HEK293 (cell line): ENCODE data around the gene TNFRSF8.

Experiments
- CTCF ChIA-PET: fragments of 350-600 bp; formaldehyde crosslinking; extraction: SDS; loops from one replicate; lab custom pipeline; 2021; ENCODE audit warnings: antibody characterized with exemption; lab: Yijun Ruan, JAX
- POLR2A ChIA-PET: fragments of 300-600 bp; formaldehyde crosslinking; extraction: SDS; loops from one replicate; lab custom pipeline; 2020; ENCODE audit warnings: antibody characterized with exemption, inconsistent platforms; lab: Yijun Ruan, JAX
- H3K27ac ChIP-seq: fragments of 200-500 bp; sonication (Bioruptor generic); 2 replicates; pipeline ENCODE4 v1.5.1; 2014; ENCODE audit warnings: low read depth, low read length, control low read depth, inconsistent platforms; ENCODE audit errors: extremely low read depth
- H3K36me3 ChIP-seq, 2 experiments: fragments of 200-500 bp in 1 of 2; sonication (Bioruptor generic) in 1 of 2; 1 replicate in 1 of 2; 2 replicates in 1 of 2; pipeline ENCODE4 v1.5.1; 2014 to 2017; ENCODE audit warnings: inconsistent platforms in 2 of 2, low read length in 2 of 2; ENCODE audit not compliant: control insufficient read depth in 2 of 2, insufficient read depth in 1 of 2
- H3K4me1 ChIP-seq: fragments of 200-500 bp; sonication (Bioruptor generic); 2 replicates; pipeline ENCODE4 v1.5.1; 2014; ENCODE audit warnings: mild to moderate bottlenecking, low read length, inconsistent platforms; ENCODE audit not compliant: control insufficient read depth, insufficient read depth
- H3K4me3 ChIP-seq: 2 replicates; pipeline ENCODE4 v1.5.1; 2011; ENCODE audit warnings: low read depth, mild to moderate bottlenecking, control low read depth, low read length, moderate library complexity
- H3K9me3 ChIP-seq: fragments of 200-500 bp; sonication (Bioruptor generic); 2 replicates; pipeline ENCODE4 v1.5.1; 2014; ENCODE audit warnings: low read depth, low read length, inconsistent platforms; ENCODE audit not compliant: control insufficient read depth, insufficient read depth
- OSR2 ChIP-seq: fragments of 450-650 bp; formaldehyde crosslinking; IDR thresholded peaks from 2 replicates; pipeline ENCODE4 v1.5.1; 2016; ENCODE audit warnings: missing biosample characterization, missing genetic modification characterization
- ZBTB48 ChIP-seq: fragments of 450-650 bp; formaldehyde crosslinking; IDR thresholded peaks from 2 replicates; pipeline ENCODE4 v1.5.1; 2016; ENCODE audit warnings: missing biosample characterization, missing genetic modification characterization
- ZEB2 ChIP-seq: fragments of 450-650 bp; formaldehyde crosslinking; IDR thresholded peaks from 2 replicates; pipeline ENCODE4 v1.5.1; 2016; ENCODE audit warnings: missing biosample characterization, missing genetic modification characterization
- ZFP37 ChIP-seq: fragments of 450-650 bp; formaldehyde crosslinking; IDR thresholded peaks from 2 replicates; pipeline ENCODE4 v1.5.1; 2016; ENCODE audit warnings: missing biosample characterization, missing genetic modification characterization
- ZNF112 ChIP-seq: fragments of 450-650 bp; formaldehyde crosslinking; IDR thresholded peaks from 2 replicates; pipeline ENCODE4 v1.5.0; 2017; ENCODE audit warnings: missing biosample characterization, missing genetic modification characterization
- ZNF175 ChIP-seq: fragments of 450-650 bp; formaldehyde crosslinking; IDR thresholded peaks from 2 replicates; pipeline ENCODE4 v1.5.1; 2016; ENCODE audit warnings: missing biosample characterization, missing genetic modification characterization
- ZNF184 ChIP-seq: fragments of 450-650 bp; IDR thresholded peaks from 2 replicates; pipeline ENCODE4 v1.5.1; 2018; ENCODE audit warnings: missing biosample characterization, mild to moderate bottlenecking, missing genetic modification characterization
- ZNF202 ChIP-seq: fragments of 450-650 bp; formaldehyde crosslinking; IDR thresholded peaks from 2 replicates; pipeline ENCODE4 v1.5.1; 2016; ENCODE audit warnings: missing biosample characterization, missing genetic modification characterization, borderline replicate concordance
- ZNF221 ChIP-seq: fragments of 450-650 bp; formaldehyde crosslinking; IDR thresholded peaks from 2 replicates; pipeline ENCODE4 v1.5.1; 2017; ENCODE audit warnings: missing biosample characterization, missing genetic modification characterization, borderline replicate concordance
- ZNF266 ChIP-seq: fragments of 450-650 bp; formaldehyde crosslinking; IDR thresholded peaks from 2 replicates; pipeline ENCODE4 v1.5.1; 2016; ENCODE audit warnings: missing biosample characterization, missing genetic modification characterization, low read depth
- ZNF274 ChIP-seq, 2 experiments: fragments of 200-500 bp in 1 of 2; fragments of 450-650 bp in 1 of 2; sonication (Bioruptor generic) in 1 of 2; formaldehyde crosslinking in 1 of 2; IDR thresholded peaks; 2 replicates each; pipeline versions ENCODE4 v1.5.1 to v1.6.1; 2014 to 2016; ENCODE audit warnings: borderline replicate concordance in 1 of 2, inconsistent platforms in 1 of 2, low read length in 1 of 2, missing biosample characterization in 1 of 2, missing genetic modification characterization in 1 of 2
- ZNF426 ChIP-seq: fragments of 450-650 bp; formaldehyde crosslinking; IDR thresholded peaks from 2 replicates; pipeline ENCODE4 v1.5.1; 2017; ENCODE audit warnings: missing biosample characterization, missing genetic modification characterization, mild to moderate bottlenecking, inconsistent platforms, moderate library complexity
- ZNF501 ChIP-seq: fragments of 450-650 bp; formaldehyde crosslinking; IDR thresholded peaks from 2 replicates; pipeline ENCODE4 v1.5.1; 2016; ENCODE audit warnings: missing biosample characterization, missing genetic modification characterization
- ZNF585B ChIP-seq: fragments of 450-650 bp; formaldehyde crosslinking; IDR thresholded peaks from 2 replicates; pipeline ENCODE4 v1.5.1; 2016; ENCODE audit warnings: missing biosample characterization, missing genetic modification characterization
- ZNF623 ChIP-seq: fragments of 450-650 bp; formaldehyde crosslinking; IDR thresholded peaks from 2 replicates; pipeline ENCODE4 v1.5.1; 2016; ENCODE audit warnings: missing biosample characterization, missing genetic modification characterization
- ZNF777 ChIP-seq: fragments of 450-650 bp; formaldehyde crosslinking; IDR thresholded peaks from 2 replicates; pipeline ENCODE4 v1.5.1; 2017; ENCODE audit warnings: missing biosample characterization, missing genetic modification characterization, borderline replicate concordance
- ZNF792 ChIP-seq: fragments of 450-650 bp; formaldehyde crosslinking; IDR thresholded peaks from 2 replicates; pipeline ENCODE4 v1.5.1; 2016; ENCODE audit warnings: missing biosample characterization, missing genetic modification characterization
- ZNF843 ChIP-seq: fragments of 450-650 bp; formaldehyde crosslinking; IDR thresholded peaks from 2 replicates; pipeline ENCODE4 v1.5.1; 2016; ENCODE audit warnings: missing biosample characterization, missing genetic modification characterization
- TF ChIP-seq, protein P1 (sequence below): fragments of 450-650 bp; formaldehyde crosslinking; IDR thresholded peaks from 2 replicates; pipeline ENCODE4 v1.5.0; 2017; ENCODE audit warnings: missing biosample characterization, missing genetic modification characterization, borderline replicate concordance
- TF ChIP-seq, protein P2 (sequence below): fragments of 450-650 bp; formaldehyde crosslinking; IDR thresholded peaks from 2 replicates; pipeline ENCODE4 v1.5.1; 2016; ENCODE audit warnings: missing biosample characterization, missing genetic modification characterization
- TF ChIP-seq, protein P3 (sequence below): fragments of 450-650 bp; formaldehyde crosslinking; IDR thresholded peaks from 2 replicates; pipeline ENCODE4 v1.5.1; 2016; ENCODE audit warnings: missing biosample characterization, missing genetic modification characterization
- TF ChIP-seq, protein P4 (sequence below): fragments of 450-650 bp; formaldehyde crosslinking; IDR thresholded peaks from 2 replicates; pipeline ENCODE4 v1.5.1; 2017; ENCODE audit warnings: missing biosample characterization, missing genetic modification characterization

Gene TNFRSF8

DNA sequence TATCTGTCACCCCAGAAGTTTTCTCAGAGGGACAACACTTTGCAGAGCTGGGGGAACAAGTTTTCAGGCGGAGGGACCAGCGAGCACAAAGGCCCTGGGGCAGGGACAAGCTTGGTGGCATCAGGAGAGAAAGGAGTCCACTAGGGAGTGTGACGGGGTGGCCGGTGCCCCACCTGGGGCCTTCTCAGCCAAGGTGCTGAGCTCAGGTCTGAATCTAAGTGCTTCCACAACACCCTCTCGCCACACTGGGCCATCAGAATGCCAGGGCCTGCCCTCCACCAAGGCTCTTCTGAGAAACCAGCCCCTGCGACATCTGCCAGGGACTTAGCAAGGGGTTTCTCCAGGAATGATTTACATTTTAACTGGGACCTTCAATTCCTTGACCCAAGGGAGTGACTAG lies 7.8 kb upstream of the TNFRSF8 start:
- TF ChIP-seq, protein P1, sequence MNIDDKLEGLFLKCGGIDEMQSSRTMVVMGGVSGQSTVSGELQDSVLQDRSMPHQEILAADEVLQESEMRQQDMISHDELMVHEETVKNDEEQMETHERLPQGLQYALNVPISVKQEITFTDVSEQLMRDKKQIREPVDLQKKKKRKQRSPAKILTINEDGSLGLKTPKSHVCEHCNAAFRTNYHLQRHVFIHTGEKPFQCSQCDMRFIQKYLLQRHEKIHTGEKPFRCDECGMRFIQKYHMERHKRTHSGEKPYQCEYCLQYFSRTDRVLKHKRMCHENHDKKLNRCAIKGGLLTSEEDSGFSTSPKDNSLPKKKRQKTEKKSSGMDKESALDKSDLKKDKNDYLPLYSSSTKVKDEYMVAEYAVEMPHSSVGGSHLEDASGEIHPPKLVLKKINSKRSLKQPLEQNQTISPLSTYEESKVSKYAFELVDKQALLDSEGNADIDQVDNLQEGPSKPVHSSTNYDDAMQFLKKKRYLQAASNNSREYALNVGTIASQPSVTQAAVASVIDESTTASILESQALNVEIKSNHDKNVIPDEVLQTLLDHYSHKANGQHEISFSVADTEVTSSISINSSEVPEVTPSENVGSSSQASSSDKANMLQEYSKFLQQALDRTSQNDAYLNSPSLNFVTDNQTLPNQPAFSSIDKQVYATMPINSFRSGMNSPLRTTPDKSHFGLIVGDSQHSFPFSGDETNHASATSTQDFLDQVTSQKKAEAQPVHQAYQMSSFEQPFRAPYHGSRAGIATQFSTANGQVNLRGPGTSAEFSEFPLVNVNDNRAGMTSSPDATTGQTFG (tag by site-specific recombination) = no peak
- TF ChIP-seq ZNF274 (IDR thresholded peaks at IDR 0.05; ENCODE audit: low read length) (no peak), ZNF274 (tag by site-specific recombination; IDR thresholded peaks at IDR 0.05; ENCODE audit: borderline replicate concordance) (no peak), ZNF623 (tag by site-specific recombination) (peak; percentile 66), ZEB2 (tag by site-specific recombination) (no peak), ZNF266 (tag by site-specific recombination) (no peak)
- Histone ChIP-seq H3K36me3 (no peaks in the 10 kb centered on the region), H3K4me3 (no peak overlapping the region), H3K4me1 (no peaks in the 10 kb centered on the region), H3K27ac (no peak overlapping the region), H3K9me3 (no peaks in the 10 kb centered on the region)
- ChIA-PET POLR2A (no interaction called here), CTCF (interaction anchor here (0.5 to 0.8 kb wide), 3 partner anchors 16 to 1126 kb away, joined by 3 read pairs; no protein-coding TSS in a partner anchor)

DNA sequence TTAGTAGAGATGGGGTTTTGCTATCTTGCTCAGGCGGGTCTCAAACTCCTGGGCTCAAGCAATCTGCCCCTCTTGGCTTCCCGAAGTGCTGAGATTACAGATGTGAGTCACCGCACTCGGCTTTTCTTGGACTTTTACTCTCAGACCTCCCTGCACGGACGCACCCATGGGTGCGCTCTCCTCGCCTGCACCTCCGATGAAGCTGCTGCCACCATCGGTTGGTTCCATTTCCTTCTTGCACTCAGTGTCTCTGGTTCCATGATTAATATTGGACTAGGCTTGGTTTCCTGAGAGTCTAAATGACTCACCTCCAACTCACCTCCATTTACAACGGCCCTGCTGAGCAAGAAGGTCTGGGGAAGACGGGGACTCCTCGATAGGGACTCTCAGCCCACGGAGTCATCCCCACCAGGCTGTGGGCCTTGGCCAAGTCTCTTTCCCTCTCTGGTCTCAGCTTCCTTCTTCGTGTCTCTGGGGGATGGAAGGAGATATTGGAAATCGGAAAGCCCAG lies 6.7 kb upstream of the TNFRSF8 start:
- Histone ChIP-seq H3K27ac (no peak overlapping the region), H3K9me3 (no peaks in the 10 kb centered on the region), H3K4me3 (no peak overlapping the region), H3K4me1 (no peaks in the 10 kb centered on the region), H3K36me3 (no peaks in the 10 kb centered on the region)
- CTCF ChIA-PET = interaction anchor here (0.6 to 1.6 kb wide), 2 partner anchors 20 to 25 kb away, joined by 4 read pairs; no protein-coding TSS in a partner anchor
- POLR2A ChIA-PET = no interaction called here
- TF ChIP-seq ZEB2 (tag by site-specific recombination) (no peak), ZNF777 (no peak), ZNF184 (tag by site-specific recombination) (no peak), ZNF843 (tag by site-specific recombination) (no peak), ZNF792 (tag by site-specific recombination) (no peak), ZBTB48 (tag by site-specific recombination) (no peak), ZNF585B (tag by site-specific recombination) (no peak), OSR2 (no peak), ZFP37 (tag by site-specific recombination) (no peak), ZNF501 (tag by site-specific recombination) (no peak), ZNF112 (no peak), ZNF221 (tag by site-specific recombination) (no peak), ZNF175 (tag by site-specific recombination) (no peak), ZNF426 (no peak), ZNF202 (tag by site-specific recombination) (no peak)
- TF ChIP-seq, protein P2, sequence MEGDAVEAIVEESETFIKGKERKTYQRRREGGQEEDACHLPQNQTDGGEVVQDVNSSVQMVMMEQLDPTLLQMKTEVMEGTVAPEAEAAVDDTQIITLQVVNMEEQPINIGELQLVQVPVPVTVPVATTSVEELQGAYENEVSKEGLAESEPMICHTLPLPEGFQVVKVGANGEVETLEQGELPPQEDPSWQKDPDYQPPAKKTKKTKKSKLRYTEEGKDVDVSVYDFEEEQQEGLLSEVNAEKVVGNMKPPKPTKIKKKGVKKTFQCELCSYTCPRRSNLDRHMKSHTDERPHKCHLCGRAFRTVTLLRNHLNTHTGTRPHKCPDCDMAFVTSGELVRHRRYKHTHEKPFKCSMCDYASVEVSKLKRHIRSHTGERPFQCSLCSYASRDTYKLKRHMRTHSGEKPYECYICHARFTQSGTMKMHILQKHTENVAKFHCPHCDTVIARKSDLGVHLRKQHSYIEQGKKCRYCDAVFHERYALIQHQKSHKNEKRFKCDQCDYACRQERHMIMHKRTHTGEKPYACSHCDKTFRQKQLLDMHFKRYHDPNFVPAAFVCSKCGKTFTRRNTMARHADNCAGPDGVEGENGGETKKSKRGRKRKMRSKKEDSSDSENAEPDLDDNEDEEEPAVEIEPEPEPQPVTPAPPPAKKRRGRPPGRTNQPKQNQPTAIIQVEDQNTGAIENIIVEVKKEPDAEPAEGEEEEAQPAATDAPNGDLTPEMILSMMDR (tag by site-specific recombination) = no peak
- TF ChIP-seq, protein P3, sequence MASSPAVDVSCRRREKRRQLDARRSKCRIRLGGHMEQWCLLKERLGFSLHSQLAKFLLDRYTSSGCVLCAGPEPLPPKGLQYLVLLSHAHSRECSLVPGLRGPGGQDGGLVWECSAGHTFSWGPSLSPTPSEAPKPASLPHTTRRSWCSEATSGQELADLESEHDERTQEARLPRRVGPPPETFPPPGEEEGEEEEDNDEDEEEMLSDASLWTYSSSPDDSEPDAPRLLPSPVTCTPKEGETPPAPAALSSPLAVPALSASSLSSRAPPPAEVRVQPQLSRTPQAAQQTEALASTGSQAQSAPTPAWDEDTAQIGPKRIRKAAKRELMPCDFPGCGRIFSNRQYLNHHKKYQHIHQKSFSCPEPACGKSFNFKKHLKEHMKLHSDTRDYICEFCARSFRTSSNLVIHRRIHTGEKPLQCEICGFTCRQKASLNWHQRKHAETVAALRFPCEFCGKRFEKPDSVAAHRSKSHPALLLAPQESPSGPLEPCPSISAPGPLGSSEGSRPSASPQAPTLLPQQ = no peak
- TF ChIP-seq, protein P4, sequence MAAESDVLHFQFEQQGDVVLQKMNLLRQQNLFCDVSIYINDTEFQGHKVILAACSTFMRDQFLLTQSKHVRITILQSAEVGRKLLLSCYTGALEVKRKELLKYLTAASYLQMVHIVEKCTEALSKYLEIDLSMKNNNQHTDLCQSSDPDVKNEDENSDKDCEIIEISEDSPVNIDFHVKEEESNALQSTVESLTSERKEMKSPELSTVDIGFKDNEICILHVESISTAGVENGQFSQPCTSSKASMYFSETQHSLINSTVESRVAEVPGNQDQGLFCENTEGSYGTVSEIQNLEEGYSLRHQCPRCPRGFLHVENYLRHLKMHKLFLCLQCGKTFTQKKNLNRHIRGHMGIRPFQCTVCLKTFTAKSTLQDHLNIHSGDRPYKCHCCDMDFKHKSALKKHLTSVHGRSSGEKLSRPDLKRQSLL = no peak
